Panc1 (cell line): ENCODE data around the gene MRPL11. TPM values are rescaled to one million over a fixed set of nuclear protein-coding genes. Genes with fewer than 3 reads are reported as not detected.

ENCODE experiments used
- ATAC-seq: fragments of 200-7000 bp; cut with Tn5 transposase; 2 replicates; pipeline ENCODE4 v1.9.1; 2020; ENCODE audit warnings: mild to moderate bottlenecking, moderate library complexity
- BruUV-seq: library from RNA; stranded (reverse); fragments of 400-500 nt; replicated peaks from 2 replicates; lab custom pipeline; 2021; lab: Mats Ljungman, UMichigan
- CTCF ChIA-PET: fragments of 300-600 bp; sonication (Branson Sonifier 250); formaldehyde crosslinking; loops from one replicate; lab custom pipeline; 2022; ENCODE audit warnings: antibody characterized with exemption; lab: Charles Lee
- POLR2A ChIA-PET: fragments of 300-600 bp; sonication (Branson Sonifier 250); formaldehyde crosslinking; loops from one replicate; lab custom pipeline; 2022; ENCODE audit warnings: antibody characterized with exemption; lab: Charles Lee
- DNase-seq: peaks from one replicate; pipeline ENCODE4 v3.0.0-alpha.2; 2010; ENCODE audit warnings: low read depth, low spot score
- H3K27ac ChIP-seq: 2 replicates; pipeline ENCODE4 v1.5.1; 2011; ENCODE audit warnings: mild to moderate bottlenecking, low read length, inconsistent platforms
- H3K27me3 ChIP-seq: fragments of 200-500 bp; sonication (Bioruptor generic); 2 replicates; pipeline ENCODE4 v1.6.0; 2014; ENCODE audit warnings: low read length, inconsistent platforms; ENCODE audit not compliant: control insufficient read depth, insufficient read depth
- H3K36me3 ChIP-seq: fragments of 200-500 bp; sonication (Bioruptor generic); 2 replicates; pipeline ENCODE4 v1.5.1; 2014; ENCODE audit warnings: inconsistent platforms, mild to moderate bottlenecking, low read length, moderate library complexity; ENCODE audit not compliant: control insufficient read depth, insufficient read depth
- H3K4me1 ChIP-seq: 2 replicates; pipeline ENCODE4 v1.5.1; 2011; ENCODE audit warnings: inconsistent platforms, mild to moderate bottlenecking, low read length, moderate library complexity; ENCODE audit not compliant: control insufficient read depth, insufficient read depth
- H3K4me3 ChIP-seq, 2 experiments: 2 replicates each; pipeline ENCODE4 v1.5.1; 2011 to 2012; ENCODE audit warnings: low read depth in 2 of 2, low read length in 2 of 2, mild to moderate bottlenecking in 2 of 2, inconsistent platforms in 1 of 2, moderate library complexity in 1 of 2
- H3K9me3 ChIP-seq: fragments of 200-500 bp; sonication (Bioruptor generic); 2 replicates; pipeline ENCODE4 v1.5.1; 2014; ENCODE audit warnings: low read depth, mild to moderate bottlenecking, inconsistent platforms, low read length, moderate library complexity; ENCODE audit not compliant: control insufficient read depth, insufficient read depth
- POLR2AphosphoS5 ChIP-seq: IDR thresholded peaks from 2 replicates; pipeline ENCODE4 v1.6.1; 2012; ENCODE audit warnings: mild to moderate bottlenecking, low read depth, low read length, moderate library complexity
- SIN3A ChIP-seq: IDR thresholded peaks from 2 replicates; pipeline ENCODE4 v1.6.1; 2012; ENCODE audit warnings: low read depth, mild to moderate bottlenecking, low read length, moderate library complexity, borderline replicate concordance; ENCODE audit not compliant: insufficient read depth
- TCF7L2 ChIP-seq: IDR thresholded peaks from 2 replicates; pipeline ENCODE4 v1.6.1; 2011; ENCODE audit warnings: mild to moderate bottlenecking, low read depth, low read length, inconsistent platforms
- in situ Hi-C: cut with HindIII; loops from 2 replicates; pipeline ENCODE4 v1.10.0; 2016; ENCODE audit warnings: low sequenced_read_pairs, low pct_unique_long_range_greater_than_20kb
- intact Hi-C: fragments of 100-400 bp; cut with micrococcal nuclease; formaldehyde crosslinking; loops from one replicate; pipeline ENCODE4 v1.10.0; 2022; ENCODE audit not compliant: unreplicated experiment
- total RNA-seq: library from RNA; stranded (reverse); gene quantifications from one replicate; pipeline ENCODE4 v1.2.1, GENCODE V29; 2021; ENCODE audit not compliant: unreplicated experiment
- TF ChIP-seq, protein P1 (sequence below), 2 experiments: IDR thresholded peaks; 2 replicates each; pipeline ENCODE4 v1.6.1; 2011 to 2012; ENCODE audit warnings: low read depth in 2 of 2, control low read depth in 1 of 2, low read length in 1 of 2, mild to moderate bottlenecking in 1 of 2, moderate library complexity in 1 of 2; ENCODE audit not compliant: insufficient read depth in 1 of 2
- TF ChIP-seq, protein P2 (sequence below): fragments of 450-650 bp; IDR thresholded peaks from 2 replicates; pipeline ENCODE4 v1.5.1; 2017; ENCODE audit warnings: mild to moderate bottlenecking

MRPL11 gene
- total RNA-seq, 1 experiment from 2014 or later: 158 TPM

DNA sequence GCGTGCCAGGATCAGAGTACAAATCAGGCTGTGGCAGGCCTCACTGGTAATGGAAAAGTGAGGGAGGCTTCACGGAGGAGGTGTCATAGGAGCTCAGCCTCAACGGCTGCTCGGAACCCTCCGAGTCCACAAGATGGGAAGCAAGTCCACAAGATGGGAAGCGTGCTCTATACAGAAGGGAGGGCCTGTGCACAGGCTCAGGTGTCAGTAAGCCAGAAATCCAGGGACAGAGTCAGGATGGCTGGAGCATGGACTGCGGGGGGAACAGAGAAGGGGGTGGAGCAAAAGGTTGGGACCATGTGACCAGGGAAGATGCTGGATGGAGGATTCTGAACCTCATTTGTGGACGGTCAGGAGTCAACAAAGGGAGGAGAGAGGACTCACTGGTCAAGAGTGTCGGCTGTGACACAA, 38.2 kb upstream of the MRPL11 start:
- in situ Hi-C loops (no loop called here), intact Hi-C loops (no loop called here)
- Histone ChIP-seq H3K36me3 (no peaks in the 10 kb centered on the region), H3K4me1 (peaks cover 4% of the 10 kb centered on the region), H3K4me3 (no peak overlapping the region), H3K9me3 (no peaks in the 10 kb centered on the region), H3K27me3 (no peaks in the 10 kb centered on the region), H3K27ac (no peak overlapping the region)
- no peak for TF ChIP-seq SIN3A
- TF ChIP-seq TCF7L2: no peak
- TF ChIP-seq POLR2AphosphoS5: no peak
- TF ChIP-seq, protein P1, sequence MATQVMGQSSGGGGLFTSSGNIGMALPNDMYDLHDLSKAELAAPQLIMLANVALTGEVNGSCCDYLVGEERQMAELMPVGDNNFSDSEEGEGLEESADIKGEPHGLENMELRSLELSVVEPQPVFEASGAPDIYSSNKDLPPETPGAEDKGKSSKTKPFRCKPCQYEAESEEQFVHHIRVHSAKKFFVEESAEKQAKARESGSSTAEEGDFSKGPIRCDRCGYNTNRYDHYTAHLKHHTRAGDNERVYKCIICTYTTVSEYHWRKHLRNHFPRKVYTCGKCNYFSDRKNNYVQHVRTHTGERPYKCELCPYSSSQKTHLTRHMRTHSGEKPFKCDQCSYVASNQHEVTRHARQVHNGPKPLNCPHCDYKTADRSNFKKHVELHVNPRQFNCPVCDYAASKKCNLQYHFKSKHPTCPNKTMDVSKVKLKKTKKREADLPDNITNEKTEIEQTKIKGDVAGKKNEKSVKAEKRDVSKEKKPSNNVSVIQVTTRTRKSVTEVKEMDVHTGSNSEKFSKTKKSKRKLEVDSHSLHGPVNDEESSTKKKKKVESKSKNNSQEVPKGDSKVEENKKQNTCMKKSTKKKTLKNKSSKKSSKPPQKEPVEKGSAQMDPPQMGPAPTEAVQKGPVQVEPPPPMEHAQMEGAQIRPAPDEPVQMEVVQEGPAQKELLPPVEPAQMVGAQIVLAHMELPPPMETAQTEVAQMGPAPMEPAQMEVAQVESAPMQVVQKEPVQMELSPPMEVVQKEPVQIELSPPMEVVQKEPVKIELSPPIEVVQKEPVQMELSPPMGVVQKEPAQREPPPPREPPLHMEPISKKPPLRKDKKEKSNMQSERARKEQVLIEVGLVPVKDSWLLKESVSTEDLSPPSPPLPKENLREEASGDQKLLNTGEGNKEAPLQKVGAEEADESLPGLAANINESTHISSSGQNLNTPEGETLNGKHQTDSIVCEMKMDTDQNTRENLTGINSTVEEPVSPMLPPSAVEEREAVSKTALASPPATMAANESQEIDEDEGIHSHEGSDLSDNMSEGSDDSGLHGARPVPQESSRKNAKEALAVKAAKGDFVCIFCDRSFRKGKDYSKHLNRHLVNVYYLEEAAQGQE (IDR thresholded peaks at IDR 0.05; ENCODE audit: insufficient read depth in 1 of 2, low read depth in 2 of 2, low read length in 1 of 2): no peak
- DNase-seq: no peak
- no TSS peak for BruUV-seq
- CTCF ChIA-PET: no interaction called here
- POLR2A ChIA-PET: no interaction called here
- no peak for ATAC-seq

DNA sequence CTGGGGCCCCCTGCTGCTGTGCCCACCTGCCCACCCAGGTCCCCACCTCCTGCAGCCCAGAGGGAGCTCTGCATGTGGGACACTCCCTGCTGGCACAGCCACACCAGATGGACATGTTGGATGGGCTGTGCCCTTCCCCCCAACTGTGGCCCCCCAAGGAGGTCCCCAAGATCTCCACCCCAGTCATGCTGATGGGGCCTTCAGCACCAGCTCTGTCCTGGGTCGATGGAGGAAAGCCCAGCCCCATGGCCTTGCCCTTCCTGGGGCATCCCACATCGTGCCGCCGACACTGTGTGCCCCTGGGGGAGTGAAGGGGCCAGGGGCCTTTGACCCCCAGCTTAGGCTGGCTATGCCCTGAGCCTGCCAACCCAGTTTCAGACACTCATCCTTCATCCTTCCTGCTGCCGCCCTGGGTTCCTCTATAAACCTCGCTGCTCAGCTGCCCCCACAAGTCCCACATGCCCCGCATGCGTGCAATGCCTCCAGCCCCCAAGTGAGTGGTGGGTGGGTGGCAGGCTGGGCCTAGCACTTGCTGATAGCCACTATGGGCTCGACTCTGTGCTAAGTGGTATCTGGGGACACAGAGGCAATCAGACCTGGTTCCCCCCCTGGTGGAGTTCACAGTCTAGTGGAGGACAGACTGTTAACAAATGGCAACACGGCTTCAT, 37.7 kb upstream of the MRPL11 start:
- ATAC-seq: no peak
- Histone ChIP-seq H3K27ac (no peak overlapping the region), H3K27me3 (no peaks in the 10 kb centered on the region), H3K4me1 (peaks cover 4% of the 10 kb centered on the region), H3K9me3 (no peaks in the 10 kb centered on the region), H3K4me3 (no peak overlapping the region), H3K36me3 (no peaks in the 10 kb centered on the region)
- no peak for TF ChIP-seq TCF7L2
- TF ChIP-seq, protein P2, sequence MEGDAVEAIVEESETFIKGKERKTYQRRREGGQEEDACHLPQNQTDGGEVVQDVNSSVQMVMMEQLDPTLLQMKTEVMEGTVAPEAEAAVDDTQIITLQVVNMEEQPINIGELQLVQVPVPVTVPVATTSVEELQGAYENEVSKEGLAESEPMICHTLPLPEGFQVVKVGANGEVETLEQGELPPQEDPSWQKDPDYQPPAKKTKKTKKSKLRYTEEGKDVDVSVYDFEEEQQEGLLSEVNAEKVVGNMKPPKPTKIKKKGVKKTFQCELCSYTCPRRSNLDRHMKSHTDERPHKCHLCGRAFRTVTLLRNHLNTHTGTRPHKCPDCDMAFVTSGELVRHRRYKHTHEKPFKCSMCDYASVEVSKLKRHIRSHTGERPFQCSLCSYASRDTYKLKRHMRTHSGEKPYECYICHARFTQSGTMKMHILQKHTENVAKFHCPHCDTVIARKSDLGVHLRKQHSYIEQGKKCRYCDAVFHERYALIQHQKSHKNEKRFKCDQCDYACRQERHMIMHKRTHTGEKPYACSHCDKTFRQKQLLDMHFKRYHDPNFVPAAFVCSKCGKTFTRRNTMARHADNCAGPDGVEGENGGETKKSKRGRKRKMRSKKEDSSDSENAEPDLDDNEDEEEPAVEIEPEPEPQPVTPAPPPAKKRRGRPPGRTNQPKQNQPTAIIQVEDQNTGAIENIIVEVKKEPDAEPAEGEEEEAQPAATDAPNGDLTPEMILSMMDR: no peak
- TF ChIP-seq SIN3A: no peak
- TF ChIP-seq POLR2AphosphoS5: no peak
- TF ChIP-seq, protein P1 (IDR thresholded peaks at IDR 0.05; ENCODE audit: insufficient read depth in 1 of 2, low read depth in 2 of 2, low read length in 1 of 2): no peak
- POLR2A ChIA-PET: no interaction called here
- in situ Hi-C loops (no loop called here), intact Hi-C loops (no loop called here)
- DNase-seq: no peak
- no TSS peak for BruUV-seq
- CTCF ChIA-PET: no interaction called here
